ENCODE results near the gene WASHC4. TPM values are rescaled to one million over a fixed set of nuclear protein-coding genes. Genes with fewer than 3 reads are reported as not detected.

Gene WASHC4
- total RNA-seq, 2 donors from 2014 or later = 68.0 to 84.5 TPM

GRCh38 chr12:105077435-105077834 is 30.1 kb upstream of the WASHC4 start:
- H3K36me3 ChIP-seq = no peaks in the 10 kb centered on the region
- no peaks in the 10 kb centered on the region for H3K27me3 ChIP-seq (replicated peaks; ENCODE audit: insufficient read depth)
- ATAC-seq (ENCODE audit: insufficient number of reproducible peaks, low FRiP score, low read depth) = peak; percentile 67
- peak overlapping the region; percentile 44 to 54 for H3K27ac ChIP-seq
- H3K9me3 ChIP-seq = no peaks in the 10 kb centered on the region
- TF ChIP-seq CTCF (IDR thresholded peaks at IDR 0.05) = no peak
- no peak for DNase-seq (ENCODE audit: low spot score)
- peak overlapping the region; percentile 51 for H3K4me3 ChIP-seq
- peaks cover 0 to 29% of the 10 kb centered on the region in 2 donors for H3K4me1 ChIP-seq (ENCODE audit: control insufficient read depth in 1 of 2, low read depth in 2 of 2)

- Histone ChIP-seq H3K27ac (no peak overlapping the region), H3K4me1 (ENCODE audit: control insufficient read depth in 1 of 2, low read depth in 2 of 2) (peaks cover 0 to 39% of the 10 kb centered on the region in 2 donors), H3K4me3 (no peak overlapping the region), H3K9me3 (no peaks in the 10 kb centered on the region), H3K27me3 (replicated peaks; ENCODE audit: insufficient read depth) (no peaks in the 10 kb centered on the region), H3K36me3 (no peaks in the 10 kb centered on the region)
- no peak for TF ChIP-seq CTCF (IDR thresholded peaks at IDR 0.05)
- no peak for ATAC-seq (ENCODE audit: insufficient number of reproducible peaks, low FRiP score, low read depth)
- no peak for DNase-seq (ENCODE audit: low spot score)
Observed at GRCh38 chr12:105078712-105079570, 28.6 kb upstream of the WASHC4 start.

- no peak for DNase-seq (ENCODE audit: low spot score)
- H3K9me3 ChIP-seq = no peaks in the 10 kb centered on the region
- H3K27ac ChIP-seq = peak overlapping the region; percentile 65 to 71
- ATAC-seq (ENCODE audit: insufficient number of reproducible peaks, low FRiP score, low read depth) = no peak
- H3K4me3 ChIP-seq = peak overlapping the region; percentile 86
- H3K36me3 ChIP-seq = no peaks in the 10 kb centered on the region
- no peaks in the 10 kb centered on the region for H3K27me3 ChIP-seq (replicated peaks; ENCODE audit: insufficient read depth)
- TF ChIP-seq CTCF (IDR thresholded peaks at IDR 0.05) = no peak
- peaks cover 0 to 15% of the 10 kb centered on the region in 2 donors for H3K4me1 ChIP-seq (ENCODE audit: control insufficient read depth in 1 of 2, low read depth in 2 of 2)
Observed at GRCh38 chr12:105083031-105083430, 24.5 kb upstream of the WASHC4 start.

GRCh38 chr12:105083551-105084105 is 23.9 kb upstream of the WASHC4 start:
- TF ChIP-seq CTCF (IDR thresholded peaks at IDR 0.05) = peak; percentile 26
- H3K27ac ChIP-seq = peak overlapping the region; percentile 65 to 71
- no peak for ATAC-seq (ENCODE audit: insufficient number of reproducible peaks, low FRiP score, low read depth)

More at GRCh38 chr12:105083551-105084105, 23.9 kb upstream of the WASHC4 start:
- no peaks in the 10 kb centered on the region for H3K27me3 ChIP-seq (replicated peaks; ENCODE audit: insufficient read depth)
- peaks cover 0 to 12% of the 10 kb centered on the region in 2 donors for H3K4me1 ChIP-seq (ENCODE audit: control insufficient read depth in 1 of 2, low read depth in 2 of 2)
- no peaks in the 10 kb centered on the region for H3K36me3 ChIP-seq
- peak; percentile 24 for DNase-seq (ENCODE audit: low spot score)
- H3K9me3 ChIP-seq = no peaks in the 10 kb centered on the region
- peak overlapping the region; percentile 86 for H3K4me3 ChIP-seq
